Astrocyte (in vitro differentiated cells and primary cell): ENCODE results near the gene DNAH11. TPM values are rescaled to one million over a fixed set of nuclear protein-coding genes. Genes with fewer than 3 reads are reported as not detected.

ENCODE experiments used
- DNase-seq: peaks from one replicate; pipeline ENCODE4 v3.0.0-alpha.2; 2010; ENCODE audit warnings: low read depth
- FAIRE-seq: peaks from 2 replicates; lab custom pipeline; 2011; peaks lifted over from hg19 to GRCh38; lab: Jason Lieb, UNC
- H2AFZ ChIP-seq: 2 replicates; pipeline ENCODE4 v1.6.0; 2012; ENCODE audit warnings: low read depth, low read length, inconsistent platforms
- H3K27ac ChIP-seq: 2 replicates; pipeline ENCODE4 v1.5.1; 2011; ENCODE audit warnings: low read depth, low read length, inconsistent platforms
- H3K27me3 ChIP-seq: 2 replicates; pipeline ENCODE4 v1.6.0; 2011; ENCODE audit warnings: low read length, inconsistent platforms; ENCODE audit not compliant: insufficient read depth
- H3K36me3 ChIP-seq: 2 replicates; pipeline ENCODE4 v1.5.1; 2011; ENCODE audit warnings: low read length, inconsistent platforms; ENCODE audit not compliant: insufficient read depth
- H3K4me1 ChIP-seq: 2 replicates; pipeline ENCODE4 v1.5.1; 2011; ENCODE audit warnings: low read length, inconsistent platforms; ENCODE audit not compliant: insufficient read depth
- H3K4me2 ChIP-seq: 2 replicates; pipeline ENCODE4 v1.6.0; 2012; ENCODE audit warnings: low read length, inconsistent platforms
- H3K4me3 ChIP-seq: 2 replicates; pipeline ENCODE4 v1.5.1; 2011; ENCODE audit warnings: low read depth, mild to moderate bottlenecking, low read length, inconsistent platforms; ENCODE audit not compliant: insufficient read depth
- H3K79me2 ChIP-seq: 2 replicates; pipeline ENCODE4 v1.6.0; 2012; ENCODE audit warnings: mild to moderate bottlenecking, low read length, inconsistent platforms; ENCODE audit not compliant: insufficient read depth
- H3K9ac ChIP-seq: 2 replicates; pipeline ENCODE4 v1.6.0; 2012; ENCODE audit warnings: mild to moderate bottlenecking, low read length, inconsistent platforms
- H3K9me3 ChIP-seq: 2 replicates; pipeline ENCODE4 v1.5.1; 2012; ENCODE audit warnings: low read depth, mild to moderate bottlenecking, low read length, inconsistent platforms; ENCODE audit not compliant: insufficient read depth
- H4K20me1 ChIP-seq: 2 replicates; pipeline ENCODE4 v1.6.0; 2012; ENCODE audit warnings: low read length, inconsistent platforms; ENCODE audit not compliant: insufficient read depth
- H3K27ac Mint-ChIP-seq: one replicate; pipeline ENCODE4 v1.8.0; 2021; ENCODE audit warnings: mild to moderate bottlenecking, mixed read lengths; ENCODE audit not compliant: unreplicated experiment
- H3K27me3 Mint-ChIP-seq: one replicate; pipeline ENCODE4 v1.8.0; 2021; ENCODE audit warnings: low read depth, mixed read lengths; ENCODE audit not compliant: unreplicated experiment
- H3K36me3 Mint-ChIP-seq: one replicate; pipeline ENCODE4 v1.8.0; 2021; ENCODE audit warnings: low read depth, mixed read lengths; ENCODE audit not compliant: unreplicated experiment
- H3K4me1 Mint-ChIP-seq: one replicate; pipeline ENCODE4 v1.8.0; 2021; ENCODE audit warnings: low read depth, mixed read lengths; ENCODE audit not compliant: unreplicated experiment
- H3K4me3 Mint-ChIP-seq: one replicate; pipeline ENCODE4 v1.8.0; 2021; ENCODE audit warnings: mild to moderate bottlenecking, moderate library complexity, mixed read lengths; ENCODE audit not compliant: unreplicated experiment
- H3K9me3 Mint-ChIP-seq: one replicate; pipeline ENCODE4 v1.8.0; 2021; ENCODE audit warnings: mild to moderate bottlenecking, mixed read lengths; ENCODE audit not compliant: unreplicated experiment
- CTCF ChIP-seq: IDR thresholded peaks from 2 replicates; pipeline ENCODE4 v1.5.1; 2011; ENCODE audit warnings: low read depth, mild to moderate bottlenecking, inconsistent platforms, low read length, moderate library complexity; ENCODE audit not compliant: insufficient read depth
- EZH2 ChIP-seq: IDR thresholded peaks from 2 replicates; pipeline ENCODE4 v1.6.1; 2012; ENCODE audit warnings: mild to moderate bottlenecking, low read length, inconsistent platforms; ENCODE audit not compliant: insufficient read depth
- total RNA-seq: library from RNA; stranded (reverse); gene quantifications from 2 replicates; pipeline ENCODE4 v1.2.1, GENCODE V29; 2021

Gene DNAH11
- total RNA-seq, 1 donor from 2014 or later: 0.43 TPM

GRCh38 chr7:21941611-21942141 is 398.8 kb downstream of the DNAH11 start:
- Histone ChIP-seq H3K4me1 (peaks cover 30% of the 10 kb centered on the region), H3K9me3 (no peaks in the 10 kb centered on the region), H3K27me3 (no peaks in the 10 kb centered on the region), H3K27ac (no peak overlapping the region), H3K4me3 (no peak overlapping the region), H3K9ac (no peak overlapping the region), H3K36me3 (no peaks in the 10 kb centered on the region), H4K20me1 (peaks cover 9% of the 10 kb centered on the region), H3K79me2 (peaks cover 9% of the 10 kb centered on the region), H2AFZ (peak overlapping the region; percentile 14), H3K4me2 (no peak overlapping the region)
- no peak overlapping the region for H3K27ac Mint-ChIP-seq
- no peak for FAIRE-seq
- TF ChIP-seq EZH2 (no peak), CTCF (no peak)
- peaks cover 4% of the 10 kb centered on the region for H3K36me3 Mint-ChIP-seq
- no peaks in the 10 kb centered on the region for H3K9me3 Mint-ChIP-seq
- H3K4me3 Mint-ChIP-seq: no peak overlapping the region
- peaks cover 12% of the 10 kb centered on the region for H3K4me1 Mint-ChIP-seq
- peak; percentile 59 for DNase-seq
- no peaks in the 10 kb centered on the region for H3K27me3 Mint-ChIP-seq

- DNase-seq (no peak), FAIRE-seq (no peak)
- Histone ChIP-seq H3K79me2 (peaks cover 8% of the 10 kb centered on the region), H3K9me3 (no peaks in the 10 kb centered on the region), H2AFZ (no peak overlapping the region), H3K4me2 (peak overlapping the region; percentile 0), H3K4me3 (no peak overlapping the region), H4K20me1 (peaks cover 9% of the 10 kb centered on the region), H3K27ac (no peak overlapping the region), H3K27me3 (no peaks in the 10 kb centered on the region), H3K4me1 (peaks cover 30% of the 10 kb centered on the region), H3K9ac (no peak overlapping the region), H3K36me3 (no peaks in the 10 kb centered on the region)
- Mint-ChIP-seq H3K4me3 (no peak overlapping the region), H3K27me3 (no peaks in the 10 kb centered on the region), H3K4me1 (peaks cover 12% of the 10 kb centered on the region), H3K27ac (no peak overlapping the region), H3K36me3 (no peaks in the 10 kb centered on the region), H3K9me3 (no peaks in the 10 kb centered on the region)
- TF ChIP-seq CTCF (no peak), EZH2 (no peak)
Observed at GRCh38 chr7:21942955-21943354, 400.1 kb downstream of the DNAH11 start.

- H3K9me3 Mint-ChIP-seq: no peaks in the 10 kb centered on the region
- no peaks in the 10 kb centered on the region for H3K36me3 ChIP-seq
- DNase-seq (no peak), FAIRE-seq (no peak)
- H3K4me3 Mint-ChIP-seq: no peak overlapping the region
- peaks cover 12% of the 10 kb centered on the region for H3K4me1 Mint-ChIP-seq
- H3K27me3 Mint-ChIP-seq: no peaks in the 10 kb centered on the region
- H3K9me3 ChIP-seq: no peaks in the 10 kb centered on the region
- H3K27me3 ChIP-seq: no peaks in the 10 kb centered on the region
- H3K27ac Mint-ChIP-seq: no peak overlapping the region
- H4K20me1 ChIP-seq: peaks cover 9% of the 10 kb centered on the region
- no peak overlapping the region for H2AFZ ChIP-seq
- TF ChIP-seq CTCF (no peak), EZH2 (no peak)
- H3K27ac ChIP-seq: no peak overlapping the region
- H3K79me2 ChIP-seq: peaks cover 8% of the 10 kb centered on the region
- peak overlapping the region; percentile 0 for H3K4me2 ChIP-seq
- H3K4me1 ChIP-seq: peaks cover 30% of the 10 kb centered on the region
- H3K36me3 Mint-ChIP-seq: no peaks in the 10 kb centered on the region
- no peak overlapping the region for H3K9ac ChIP-seq
- H3K4me3 ChIP-seq: no peak overlapping the region
Observed at GRCh38 chr7:21943436-21943835, 400.6 kb downstream of the DNAH11 start.
